K562 (cell line): Measurements from ENCODE around the gene MEF2C. TPM values are rescaled to one million over a fixed set of nuclear protein-coding genes. Genes with fewer than 3 reads are reported as not detected.

Experiments
- ATAC-seq: fragments of 200-7000 bp; cut with Tn5 transposase; 3 replicates; pipeline ENCODE4 v1.9.1; 2020; ENCODE audit warnings: moderate library complexity
- BruUV-seq: library from RNA; stranded (reverse); fragments of 400-500 nt; replicated peaks from 2 replicates; lab custom pipeline; 2021; lab: Mats Ljungman, UMichigan
- CTCF ChIA-PET: fragments of 300-600 bp; formaldehyde crosslinking; extraction: SDS; loops from one replicate; lab custom pipeline; 2021; ENCODE audit warnings: low intra/inter-chr PET ratio; lab: Yijun Ruan, JAX
- POLR2A ChIA-PET: fragments of 300-600, 350-650 bp; sonication (Branson Sonifier 250); formaldehyde crosslinking; extraction: SDS; loops from one replicate; lab custom pipeline; 2021; ENCODE audit warnings: antibody characterized with exemption, inconsistent platforms; lab: Yijun Ruan, JAX
- DNase-seq, 4 experiments: peaks; one replicate each; pipeline versions ENCODE4 v3.0.0 to v3.0.0-alpha.2; 2011 to 2018; ENCODE audit warnings: low spot score in 3 of 4, mixed read lengths in 3 of 4; ENCODE audit errors: extremely low read depth in 1 of 4
- FAIRE-seq: peaks from 2 replicates; lab custom pipeline; 2011; peaks lifted over from hg19 to GRCh38; lab: Jason Lieb, UNC
- H2AFZ ChIP-seq: 2 replicates; pipeline ENCODE4 v1.6.0; 2011; ENCODE audit warnings: low read depth, low read length, control low read depth, inconsistent platforms
- H3K27ac ChIP-seq: fragments of 200-600 bp; 3 replicates; pipeline ENCODE4 v1.8.0; 2011; ENCODE audit warnings: low read depth, mild to moderate bottlenecking, control low read depth, inconsistent platforms, low read length, moderate library complexity, mixed read lengths; ENCODE audit errors: extremely low read depth
- H3K27me3 ChIP-seq, 2 experiments: fragments of 300-600 bp in 1 of 2; 2 replicates in 1 of 2; 3 replicates in 1 of 2; pipeline versions ENCODE4 v1.6.0 to v1.8.0; 2011; ENCODE audit warnings: inconsistent platforms in 2 of 2, low read length in 2 of 2, mild to moderate bottlenecking in 1 of 2, mixed read lengths in 1 of 2, moderate library complexity in 1 of 2; ENCODE audit not compliant: control insufficient read depth in 2 of 2, insufficient read depth in 2 of 2
- H3K36me3 ChIP-seq: fragments of 300-600 bp; 3 replicates; pipeline ENCODE4 v1.8.0; 2011; ENCODE audit warnings: mild to moderate bottlenecking, low read length, inconsistent platforms; ENCODE audit not compliant: control insufficient read depth, insufficient read depth
- H3K4me1 ChIP-seq, 2 experiments: fragments of 200-600 bp in 1 of 2; replicated peaks in 1 of 2; 2 replicates in 1 of 2; 3 replicates in 1 of 2; pipeline versions ENCODE4 v1.5.1 to v1.8.0; 2011; ENCODE audit warnings: inconsistent platforms in 2 of 2, low read length in 2 of 2, mild to moderate bottlenecking in 1 of 2, mixed read lengths in 1 of 2, moderate library complexity in 1 of 2; ENCODE audit not compliant: control insufficient read depth in 2 of 2, insufficient read depth in 2 of 2
- H3K4me2 ChIP-seq: 2 replicates; pipeline ENCODE4 v1.6.1; 2011; ENCODE audit warnings: low read length, control low read depth, inconsistent platforms, mixed read lengths; ENCODE audit not compliant: insufficient read depth
- H3K4me3 ChIP-seq: fragments of 200-600 bp; sonication (generic), shearing (Covaris generic); 2 replicates; pipeline ENCODE4 v1.5.1; 2016; ENCODE audit warnings: control low read depth, inconsistent platforms
- H3K79me2 ChIP-seq: fragments of 200-600 bp; 3 replicates; pipeline ENCODE4 v1.8.0; 2011; ENCODE audit warnings: low read length, inconsistent platforms; ENCODE audit not compliant: control insufficient read depth, insufficient read depth
- H3K9ac ChIP-seq, 2 experiments: 2 replicates each; pipeline versions ENCODE4 v1.6.0 to v1.6.1; 2011; ENCODE audit warnings: low read depth in 2 of 2, low read length in 2 of 2, control low read depth in 1 of 2, inconsistent platforms in 1 of 2, mild to moderate bottlenecking in 1 of 2, mixed read lengths in 1 of 2; ENCODE audit not compliant: insufficient read depth in 1 of 2
- H3K9me1 ChIP-seq: one replicate; pipeline ENCODE4 v1.6.0; 2011; ENCODE audit warnings: inconsistent platforms, mild to moderate bottlenecking, low read length, moderate library complexity; ENCODE audit not compliant: control insufficient read depth, insufficient read depth
- H3K9me3 ChIP-seq: replicated peaks from 2 replicates; pipeline ENCODE4 v1.5.1; 2011; ENCODE audit warnings: low read depth, low read length, inconsistent platforms; ENCODE audit not compliant: control insufficient read depth, insufficient read depth
- H4K20me1 ChIP-seq: replicated peaks from 2 replicates; pipeline ENCODE4 v1.6.1; 2011; ENCODE audit warnings: low read length, inconsistent platforms, mixed read lengths; ENCODE audit not compliant: control insufficient read depth, insufficient read depth
- CREM ChIP-seq: IDR thresholded peaks from 2 replicates; pipeline ENCODE4 v1.6.1; 2014; ENCODE audit warnings: antibody characterized with exemption, low read depth
- CXXC5 ChIP-seq: fragments of 250-450 bp; sonication (Bioruptor Pico); IDR thresholded peaks from 2 replicates; pipeline ENCODE4 v1.8.0; 2022; ENCODE audit warnings: inconsistent platforms, mild to moderate bottlenecking, moderate library complexity
- E2F8 ChIP-seq: fragments of 450-650 bp; IDR thresholded peaks from 2 replicates; pipeline ENCODE4 v1.7.1; 2018; ENCODE audit warnings: mild to moderate bottlenecking, low read depth; ENCODE audit not compliant: partially characterized antibody
- EHMT2 ChIP-seq: fragments of 450-650 bp; IDR thresholded peaks from 2 replicates; pipeline ENCODE4 v1.6.1; 2018; ENCODE audit warnings: antibody characterized with exemption
- FOSL1 ChIP-seq: fragments of 200-800 bp; sonication (Bioruptor generic); conservative IDR thresholded peaks from 2 replicates; pipeline ENCODE4 v1.6.1; 2016; ENCODE audit warnings: missing genetic modification characterization, missing compliant biosample characterization
- HMBOX1 ChIP-seq: sonication (generic); IDR thresholded peaks from 2 replicates; pipeline ENCODE4 v1.6.1; 2016
- HNRNPLL ChIP-seq: fragments of 200-400 bp; formaldehyde crosslinking; IDR thresholded peaks from 2 replicates; pipeline ENCODE4 v1.6.1; 2017; ENCODE audit warnings: low read length, low read depth, mild to moderate bottlenecking; ENCODE audit not compliant: poor library complexity, severe bottlenecking
- HOMEZ ChIP-seq: fragments of 250-450 bp; sonication (Bioruptor Pico); IDR thresholded peaks from 2 replicates; pipeline ENCODE4 v1.4.0; 2020; ENCODE audit warnings: mild to moderate bottlenecking, moderate library complexity
- JUN ChIP-seq, 2 experiments: sonication (generic) in 1 of 2; formaldehyde crosslinking in 1 of 2; IDR thresholded peaks; 2 replicates each; pipeline versions ENCODE4 v1.6.1 to v1.8.0; 2012 to 2022; ENCODE audit warnings: borderline replicate concordance in 2 of 2, mild to moderate bottlenecking in 2 of 2, improper control_type of control experiment in 1 of 2, low read depth in 1 of 2, low read length in 1 of 2, missing genetic modification reagents in 1 of 2
- MIER1 ChIP-seq: fragments of 450-650 bp; IDR thresholded peaks from 2 replicates; pipeline ENCODE4 v1.6.1; 2016; ENCODE audit warnings: antibody characterized with exemption, mild to moderate bottlenecking, low read depth
- NFE2 ChIP-seq: IDR thresholded peaks from 2 replicates; pipeline ENCODE4 v1.6.1; 2014; ENCODE audit warnings: antibody characterized with exemption, low read depth
- NFXL1 ChIP-seq: fragments of 450-650 bp; formaldehyde crosslinking; IDR thresholded peaks from 2 replicates; pipeline ENCODE4 v1.4.0; 2021; ENCODE audit warnings: mild to moderate bottlenecking
- RBM22 ChIP-seq: fragments of 200-400 bp; formaldehyde crosslinking; IDR thresholded peaks from 2 replicates; pipeline ENCODE4 v1.6.1; 2018; ENCODE audit warnings: low read length, low read depth; ENCODE audit not compliant: poor library complexity, severe bottlenecking
- TAF9B ChIP-seq: fragments of 450-650 bp; IDR thresholded peaks from 2 replicates; pipeline ENCODE4 v1.6.1; 2018; ENCODE audit warnings: mild to moderate bottlenecking; ENCODE audit not compliant: partially characterized antibody
- ZBTB7A ChIP-seq: IDR thresholded peaks from 2 replicates; pipeline ENCODE4 v1.6.1; 2011; ENCODE audit warnings: low read depth, mild to moderate bottlenecking, low read length, moderate library complexity, borderline replicate concordance; ENCODE audit not compliant: control insufficient read depth
- ZNF354B ChIP-seq: fragments of 250-450 bp; sonication (Bioruptor Pico); IDR thresholded peaks from 2 replicates; pipeline ENCODE4 v1.4.0; 2020
- ZNF57 ChIP-seq: fragments of 450-650 bp; formaldehyde crosslinking; IDR thresholded peaks from 2 replicates; pipeline ENCODE4 v1.4.0; 2020; ENCODE audit warnings: mild to moderate bottlenecking, moderate library complexity
- ZSCAN29 ChIP-seq: fragments of 450-650 bp; IDR thresholded peaks from 2 replicates; pipeline ENCODE4 v1.6.1; 2017
- WGBS: fragments of 100-300 bp; shearing (Covaris generic); methylation state at CpG from one replicate; pipeline ENCODE4 v1.1.6; 2016; ENCODE audit warnings: low coverage, mixed read lengths; ENCODE audit not compliant: insufficient coverage; ENCODE audit errors: missing lambda C conversion rate; 5-methylcytosine and 5-hydroxymethylcytosine counted together
- in situ Hi-C: fragments of 300-500 bp; cut with MboI; formaldehyde crosslinking; loops from 4 replicates; pipeline ENCODE4 v1.15.0; 2018; ENCODE audit warnings: inconsistent platforms, mixed read lengths
- intact Hi-C: fragments of 100-400 bp; cut with micrococcal nuclease; formaldehyde crosslinking; loops from 2 replicates; pipeline ENCODE4 v1.14.2; 2022
- polyA plus RNA-seq, 8 experiments: library from polyadenylated mRNA; depleted of rRNA in 4 of 8; stranded (reverse) in 5 of 8; unstranded in 3 of 8; fragments of >200 nt; fragmentation: Nextera tagmentation in 2 of 8; fragmentation: Illumina TruSeq in 1 of 8; extraction: Ambion mirVana in 2 of 8; extraction: Trizol in 1 of 8; gene quantifications; 2 replicates each; pipeline versions ENCODE4 v1.2.1 to v1.2.3, GENCODE V29; 2011 to 2014; ENCODE audit warnings: inconsistent platforms in 1 of 8, missing spikeins in 1 of 8
- total RNA-seq, 7 experiments: library from RNA; depleted of rRNA in 6 of 7; stranded (reverse); fragments of >200 nt in 6 of 7; fragmentation: Illumina TruSeq in 2 of 7; extraction: Trizol in 2 of 7; gene quantifications; 2 replicates each; pipeline versions ENCODE4 v1.2.1 to v1.2.3, GENCODE V29; 2011 to 2021; ENCODE audit warnings: low replicate concordance in 1 of 7

MEF2C gene
- total and polyA plus RNA-seq, 9 of the 15 experiments (the other 6 are each of a cell fraction or from before 2014, with no cell fraction given) = 25.1 to 67.8 (median 58.3) TPM

DNA sequence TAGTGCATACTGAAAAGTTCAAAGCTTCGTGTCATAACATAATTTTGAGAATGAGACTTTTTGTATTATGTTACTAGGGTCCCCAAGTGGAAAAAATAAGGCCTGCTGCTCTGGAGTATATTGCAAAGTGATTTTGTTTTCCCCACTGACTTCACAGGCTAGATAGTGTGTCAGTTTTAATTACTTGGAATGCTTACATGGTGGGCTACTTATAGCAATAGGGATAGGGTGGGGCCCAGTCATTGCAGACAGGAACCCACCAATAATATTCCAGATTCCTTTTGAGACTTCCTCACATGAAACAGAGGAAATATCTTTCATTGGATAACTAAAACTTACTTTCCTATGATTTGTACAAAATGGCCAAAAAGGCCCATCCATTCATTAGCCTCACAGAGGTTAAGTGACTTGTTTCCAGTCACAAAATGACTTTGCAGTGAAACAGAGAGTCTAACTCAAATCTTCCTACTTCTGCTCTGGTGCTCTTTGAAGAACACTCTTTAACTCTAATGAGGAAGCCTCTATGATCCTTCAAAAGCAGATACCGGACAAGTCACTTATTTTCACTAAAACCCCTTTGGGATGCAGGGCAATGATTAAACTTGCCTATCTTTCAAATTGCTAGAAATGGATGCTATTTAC lies 16.2 kb upstream of the MEF2C start (continued):
- TF ChIP-seq JUN (IDR thresholded peaks at IDR 0.05; ENCODE audit: borderline replicate concordance, low read depth, low read length) (no peak), JUN (CRISPR knock-in tag; IDR thresholded peaks at IDR 0.05; ENCODE audit: borderline replicate concordance) (no peak), ZNF354B (no peak), HNRNPLL (no peak), ZNF57 (CRISPR knock-in tag) (no peak), FOSL1 (no peak), ZSCAN29 (no peak), ZBTB7A (no peak), HMBOX1 (no peak), NFXL1 (CRISPR knock-in tag) (no peak), CREM (no peak), TAF9B (no peak)

GRCh38 chr5:88897748-88898147 lies 14.8 kb upstream of the MEF2C start:
- ChIA-PET CTCF (no interaction called here), POLR2A (interaction anchor here (1.4 kb wide), 1 partner anchor 13 kb away, joined by 5 read pairs; no protein-coding TSS in a partner anchor)
- intact Hi-C loops (no loop called here), in situ Hi-C loops (no loop called here)
- no peak overlapping the region for H2AFZ ChIP-seq
- no peak overlapping the region for H3K9ac ChIP-seq
- H3K4me1 ChIP-seq = no peaks in the 10 kb centered on the region
- no peaks in the 10 kb centered on the region for H3K27me3 ChIP-seq
- H3K4me2 ChIP-seq = no peak overlapping the region
- FAIRE-seq = no peak
- no peaks in the 10 kb centered on the region for H3K79me2 ChIP-seq
- no peaks in the 10 kb centered on the region for H3K36me3 ChIP-seq
- ATAC-seq = no peak
- no peaks in the 10 kb centered on the region for H4K20me1 ChIP-seq
- H3K4me3 ChIP-seq = no peak overlapping the region
- BruUV-seq = no TSS peak
- no peak for DNase-seq
- H3K9me1 ChIP-seq = no peaks in the 10 kb centered on the region
- WGBS = 27% methylated on average over 1 of the region's 1 CpG
- H3K9me3 ChIP-seq = no peaks in the 10 kb centered on the region
- H3K27ac ChIP-seq = no peak overlapping the region
- TF ChIP-seq MIER1 (no peak), E2F8 (no peak), CXXC5 (no peak), RBM22 (no peak), NFE2 (no peak), EHMT2 (no peak), HOMEZ (CRISPR knock-in tag) (no peak)
